NCI-H1048 (cell line): Measurements from ENCODE around the gene SLF1.

Experiments
- DNase-seq: peaks from one replicate; lab custom pipeline; 2025; lab: John Stamatoyannopoulos, UW

Gene SLF1

GRCh38 chr5:94661086-94661485 is 42.6 kb downstream of the SLF1 start:
- no peak for DNase-seq

DNA sequence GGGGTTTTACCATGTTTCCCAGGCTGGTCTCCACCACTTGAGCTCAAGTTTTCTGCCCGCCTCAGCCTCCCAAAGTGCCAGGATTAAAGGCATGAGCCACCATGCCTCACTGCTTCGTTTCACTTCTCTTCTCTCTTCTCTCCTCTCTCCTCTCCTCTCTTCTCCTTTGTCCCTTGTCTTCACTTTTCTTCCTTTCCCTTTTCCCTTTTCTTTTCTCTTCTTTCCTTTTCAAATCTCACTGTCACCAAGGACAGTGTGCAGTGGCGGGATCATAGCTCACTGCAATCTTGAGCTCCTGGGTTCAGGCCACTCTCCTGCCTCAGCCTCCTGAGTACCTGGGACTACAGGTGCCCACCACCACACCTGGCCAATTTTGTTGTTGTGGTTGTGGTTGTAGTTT is 49.5 kb downstream of the SLF1 start:
- no peak for DNase-seq

DNA sequence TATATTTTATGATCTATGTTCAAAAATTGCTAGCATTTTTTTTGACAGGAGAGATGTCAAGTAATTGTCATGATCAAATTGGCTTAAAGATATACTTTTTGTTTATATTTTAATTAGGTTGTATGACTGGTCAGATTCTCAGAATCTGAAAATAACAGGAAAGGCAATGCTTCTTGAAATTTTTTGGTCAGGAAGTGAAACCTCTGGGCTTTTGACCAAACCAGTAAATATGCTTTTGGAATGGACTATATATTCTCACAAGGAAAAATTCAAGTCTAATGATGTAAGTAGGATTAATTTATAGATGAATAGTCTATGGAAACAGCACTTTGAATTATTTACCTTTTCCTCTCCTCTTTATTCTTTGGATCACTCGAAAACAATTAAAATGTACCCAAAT is 52.3 kb downstream of the SLF1 start:
- DNase-seq: no peak

- no peak for DNase-seq
Observed at GRCh38 chr5:94672746-94673145, 54.3 kb downstream of the SLF1 start.

- DNase-seq: no peak
Observed at GRCh38 chr5:94674490-94675382, 56.3 kb downstream of the SLF1 start.

DNA sequence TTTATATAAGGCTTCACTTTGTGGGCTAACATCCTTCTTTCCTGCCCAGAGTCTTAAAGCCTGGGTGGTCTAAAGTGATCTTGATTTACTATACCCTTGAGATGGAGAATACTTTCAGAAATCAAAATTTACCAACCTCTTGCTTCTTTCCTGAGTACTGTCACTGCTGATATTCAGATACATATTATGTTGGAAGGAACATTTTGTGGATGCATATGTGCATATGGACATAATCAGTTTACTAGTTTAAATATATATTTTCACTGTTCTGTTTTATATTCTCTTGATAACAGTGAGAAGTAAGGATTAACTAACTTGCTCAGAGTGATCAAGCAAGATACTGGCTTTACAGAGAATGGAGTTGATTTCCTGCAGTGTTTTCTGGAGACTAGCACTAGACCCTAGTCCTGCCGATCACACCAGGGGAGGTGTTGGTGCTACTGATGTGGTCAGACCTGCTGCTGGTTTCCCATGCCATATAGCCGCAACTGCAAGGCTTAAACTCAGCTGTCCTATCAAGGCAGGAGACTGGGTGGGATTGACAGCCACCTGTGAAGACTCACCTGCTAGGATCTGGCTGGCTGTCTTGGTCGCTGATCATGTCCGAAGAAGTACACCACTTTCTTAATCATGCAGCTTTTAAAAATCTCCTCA is 57.6 kb downstream of the SLF1 start:
- no peak for DNase-seq

GRCh38 chr5:94682814-94683520 is 64.5 kb downstream of the SLF1 start:
- no peak for DNase-seq

DNA sequence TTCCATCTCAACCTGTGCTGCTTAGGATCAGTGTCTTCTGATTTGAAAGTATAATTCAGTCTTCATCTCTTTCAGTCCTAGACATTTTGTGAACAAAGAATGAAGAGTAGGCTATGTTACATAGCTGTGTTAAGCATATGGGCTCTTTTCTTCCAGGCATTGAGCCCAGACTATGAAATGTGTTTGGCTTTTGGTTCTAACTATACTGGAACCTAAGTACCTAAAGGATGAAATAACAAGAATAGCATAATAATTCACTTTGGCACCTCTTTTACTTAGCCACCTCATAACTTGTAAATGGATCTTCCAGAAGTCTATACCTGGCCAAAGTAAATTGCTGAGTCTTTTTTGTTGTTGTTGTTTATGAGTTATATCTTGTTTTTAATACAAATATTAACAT is 71.4 kb downstream of the SLF1 start:
- no peak for DNase-seq

DNA sequence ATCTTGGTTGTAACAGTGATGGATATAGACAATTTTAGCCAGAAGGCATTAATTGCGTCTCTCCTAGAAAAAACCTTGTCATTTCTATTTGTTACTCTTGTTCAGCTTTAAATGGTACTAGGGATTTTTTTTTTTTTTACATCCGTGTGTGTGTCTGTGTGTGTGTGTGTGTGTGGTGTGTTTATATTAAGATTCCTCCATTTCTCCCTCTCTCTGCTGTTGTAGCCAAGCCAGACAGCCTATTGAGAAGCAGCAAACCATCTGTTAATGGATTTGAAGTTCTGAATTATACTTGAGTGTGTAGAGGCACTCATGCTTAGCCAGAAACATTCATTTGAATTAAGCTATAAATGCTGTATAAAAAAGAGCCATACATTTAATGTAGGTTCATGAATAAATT is 72.3 kb downstream of the SLF1 start:
- no peak for DNase-seq

DNA sequence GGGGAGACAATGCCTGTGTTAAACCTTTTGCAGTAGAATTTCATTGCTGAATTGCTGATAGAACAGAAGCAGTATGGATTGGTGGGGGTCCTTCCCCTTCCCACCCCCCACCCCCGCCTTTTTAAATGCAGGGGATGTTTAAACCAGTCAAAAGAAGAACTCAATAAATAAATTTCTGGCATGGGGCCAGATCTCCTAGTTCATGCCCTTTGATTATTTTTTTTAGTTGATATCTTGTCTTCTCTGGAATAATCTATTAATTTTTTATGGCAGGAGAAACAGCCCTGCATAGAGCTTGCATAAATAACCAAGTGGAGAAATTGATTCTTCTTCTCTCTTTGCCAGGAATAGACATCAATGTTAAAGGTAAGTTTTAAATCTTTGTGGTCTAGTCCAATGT is 72.8 kb downstream of the SLF1 start:
- no peak for DNase-seq

- no peak for DNase-seq
Observed at GRCh38 chr5:94691949-94692348, 73.5 kb downstream of the SLF1 start.

DNA sequence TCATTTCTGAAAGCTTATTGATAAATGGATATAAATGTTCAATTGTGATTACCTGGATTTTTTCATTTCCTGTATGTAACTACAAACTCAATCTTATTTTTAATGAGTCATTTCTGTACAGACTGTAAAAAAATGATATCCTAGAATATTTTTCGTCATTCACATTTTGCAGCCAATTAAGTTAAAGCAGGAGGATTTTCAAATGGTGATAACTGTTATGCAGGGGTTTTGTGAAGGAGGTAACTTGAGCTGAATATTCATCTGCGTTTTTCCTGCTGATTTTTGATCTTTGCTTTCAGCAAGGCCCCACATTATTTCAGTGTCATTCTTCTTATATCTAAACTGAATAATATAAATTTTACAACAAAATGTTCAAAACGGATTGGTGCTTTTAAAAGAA is 74.1 kb downstream of the SLF1 start:
- DNase-seq: no peak

DNA sequence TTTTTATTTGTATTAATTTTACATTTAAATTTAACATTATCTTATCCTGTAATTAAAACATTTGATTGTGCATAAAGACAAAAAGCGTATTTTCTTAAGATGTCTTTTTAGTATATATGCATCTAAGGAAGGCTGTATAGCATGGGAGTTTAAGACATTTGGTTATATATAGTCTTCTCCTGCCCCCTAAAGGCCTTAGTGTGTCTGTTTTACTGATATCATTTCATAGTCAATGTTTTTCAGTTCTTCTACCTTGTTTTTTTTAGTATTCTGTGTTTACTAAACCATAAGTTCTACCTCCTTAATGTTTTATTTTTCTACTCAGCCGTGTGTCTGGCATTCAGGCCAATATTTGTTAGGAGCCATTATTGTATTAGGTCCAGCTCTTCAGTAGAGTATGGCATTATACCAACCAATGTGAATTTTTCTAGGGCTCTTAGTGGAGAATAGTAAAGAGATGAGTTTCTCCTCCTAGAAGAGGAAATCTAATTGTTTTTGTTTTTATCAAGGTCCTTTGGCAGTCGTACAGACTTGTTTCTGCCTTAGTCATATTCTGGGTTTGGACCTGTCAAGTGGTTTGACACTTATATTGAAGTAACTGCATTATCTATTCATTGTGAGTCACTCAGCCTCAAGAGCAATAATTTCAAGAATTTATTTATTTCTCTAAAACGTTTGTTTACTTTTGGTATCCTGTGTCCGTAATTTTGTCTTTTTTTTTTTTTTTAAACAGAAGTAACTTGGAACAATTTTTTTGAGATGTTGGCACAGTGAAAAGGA is 74.8 kb downstream of the SLF1 start:
- no peak for DNase-seq

GRCh38 chr5:94693845-94694370 is 75.4 kb downstream of the SLF1 start:
- DNase-seq: no peak

- DNase-seq: no peak
Observed at GRCh38 chr5:94694671-94695070, 76.2 kb downstream of the SLF1 start.

GRCh38 chr5:94698197-94698596 is 79.7 kb downstream of the SLF1 start:
- DNase-seq: no peak

DNA sequence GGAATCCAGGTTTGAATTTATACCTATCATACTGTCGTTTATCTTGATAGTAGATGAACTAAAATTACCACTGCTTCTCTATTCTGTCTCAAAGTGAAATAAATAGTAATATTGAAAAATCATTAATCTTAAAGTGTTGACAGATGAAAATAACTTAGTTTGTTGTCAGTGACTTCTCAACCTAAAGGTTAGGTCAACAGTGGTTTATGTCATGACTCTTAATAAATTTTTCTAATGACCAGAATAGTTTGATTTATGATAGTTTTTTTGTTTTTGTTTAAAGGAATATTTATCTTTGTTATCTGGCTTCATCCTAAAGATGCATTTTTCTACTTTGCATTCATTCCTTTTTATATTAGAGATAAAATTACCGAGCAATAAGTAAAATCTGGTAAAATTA is 81.1 kb downstream of the SLF1 start:
- DNase-seq: no peak

DNA sequence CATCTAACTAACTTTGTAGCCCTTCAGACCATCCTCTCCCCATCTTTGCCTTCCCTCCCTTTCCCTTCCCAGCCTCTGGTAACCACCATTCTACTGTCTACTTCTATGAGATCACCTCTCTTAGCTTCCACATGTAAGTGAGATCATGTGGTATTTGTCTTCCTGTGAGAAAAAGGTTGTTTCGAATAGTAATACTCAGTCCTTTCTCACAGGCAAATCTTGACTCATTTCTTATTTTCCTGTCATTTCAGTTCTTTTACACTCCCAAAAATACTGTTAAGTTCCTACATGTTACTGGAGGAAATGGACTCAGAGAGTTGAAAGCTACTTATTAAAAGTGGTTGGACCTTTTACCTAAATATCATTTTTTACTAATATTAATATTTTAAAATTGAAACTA is 82.1 kb downstream of the SLF1 start:
- DNase-seq: no peak

DNA sequence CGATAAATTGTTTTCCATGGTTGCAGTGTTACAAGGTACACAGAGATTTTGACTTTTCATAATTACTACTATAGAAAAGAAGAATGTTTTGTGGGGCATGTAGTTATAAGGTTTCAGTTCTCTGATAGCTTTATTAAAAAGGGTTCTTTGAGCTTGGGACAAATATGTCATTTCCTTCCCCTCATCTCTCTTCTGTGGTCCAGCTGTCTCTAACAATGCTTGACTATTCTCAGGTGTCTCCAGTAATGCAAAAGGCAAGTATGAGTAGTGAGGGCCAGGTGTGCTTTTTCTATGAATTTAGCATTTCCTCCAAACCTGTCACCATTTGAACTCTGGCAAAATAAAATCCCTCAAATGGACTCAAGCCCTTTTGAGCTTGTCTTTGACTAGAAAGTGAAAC is 84.3 kb downstream of the SLF1 start:
- DNase-seq: no peak

GRCh38 chr5:94705427-94705826 is 87.0 kb downstream of the SLF1 start:
- DNase-seq: no peak

- no peak for DNase-seq
Observed at GRCh38 chr5:94707359-94707758, 88.9 kb downstream of the SLF1 start.

- no peak for DNase-seq
Observed at GRCh38 chr5:94709277-94709676, 90.8 kb downstream of the SLF1 start.
